Activated CD4-positive, alpha-beta T cell treated with anti-CD3 and anti-CD28 coated beads for 36 hours (primary cell): ENCODE measurements around the gene KDR. TPM values are rescaled to one million over a fixed set of nuclear protein-coding genes. Genes with fewer than 3 reads are reported as not detected.

Experiments used
- total RNA-seq, 2 experiments: library from RNA; stranded (reverse); gene quantifications; one replicate each; pipeline ENCODE4 v1.2.3, GENCODE V29; 2021

KDR gene
- total RNA-seq, 2 experiments from 2014 or later: not detected

Other genes with a start within 250 kb of the KDR start
- gene SRD5A3, start 220.6 kb upstream of the KDR start, total RNA-seq: 10 to 100 TPM; 20.5 to 24.6 TPM